Caco-2 (cell line): ENCODE data around the gene HDAC3. TPM values are rescaled to one million over a fixed set of nuclear protein-coding genes. Genes with fewer than 3 reads are reported as not detected.

Source experiments
- BruUV-seq: library from RNA; stranded (reverse); fragments of 400-500 nt; replicated peaks from 2 replicates; lab custom pipeline; 2021; lab: Mats Ljungman, UMichigan
- CTCF ChIA-PET: fragments of 300-600 bp; sonication (Branson Sonifier 250); formaldehyde crosslinking; loops from one replicate; lab custom pipeline; 2022; ENCODE audit warnings: antibody characterized with exemption; lab: Charles Lee
- POLR2A ChIA-PET: fragments of 300-600 bp; sonication (Branson Sonifier 250); formaldehyde crosslinking; loops from one replicate; lab custom pipeline; 2022; ENCODE audit warnings: antibody characterized with exemption; lab: Charles Lee
- DNase-seq, 2 experiments: peaks; one replicate each; pipeline versions ENCODE4 v3.0.0 to v3.0.0-alpha.2; 2020 to 2022
- H3K27me3 ChIP-seq: replicated peaks from 2 replicates; pipeline ENCODE4 v1.6.0; 2011; ENCODE audit warnings: low read length; ENCODE audit not compliant: control insufficient read depth, insufficient read depth
- H3K36me3 ChIP-seq: 2 replicates; pipeline ENCODE4 v1.5.1; 2011; ENCODE audit warnings: low read length; ENCODE audit not compliant: control insufficient read depth, insufficient read depth
- H3K4me1 ChIP-seq: fragments of 250-450 bp; sonication (Bioruptor Pico); 2 replicates; pipeline ENCODE4 v1.5.1; 2020; ENCODE audit warnings: mild to moderate bottlenecking
- H3K4me3 ChIP-seq: 2 replicates; pipeline ENCODE4 v1.5.1; 2011; ENCODE audit warnings: low read depth, mild to moderate bottlenecking, control low read depth, low read length
- H3K9me3 ChIP-seq: fragments of 250-450 bp; sonication (Bioruptor Pico); 2 replicates; pipeline ENCODE4 v1.5.1; 2020; ENCODE audit warnings: mild to moderate bottlenecking, moderate library complexity
- H3K27ac Mint-ChIP-seq: one replicate; pipeline ENCODE4 v1.8.0; 2022; ENCODE audit warnings: mixed read lengths; ENCODE audit not compliant: unreplicated experiment
- H3K27me3 Mint-ChIP-seq: one replicate; pipeline ENCODE4 v1.8.0; 2022; ENCODE audit warnings: mixed read lengths; ENCODE audit not compliant: insufficient read depth, unreplicated experiment
- H3K36me3 Mint-ChIP-seq: one replicate; pipeline ENCODE4 v1.8.0; 2022; ENCODE audit warnings: mild to moderate bottlenecking, mixed read lengths; ENCODE audit not compliant: insufficient read depth, unreplicated experiment
- H3K4me1 Mint-ChIP-seq: one replicate; pipeline ENCODE4 v1.8.0; 2022; ENCODE audit warnings: low read depth, mixed read lengths; ENCODE audit not compliant: unreplicated experiment
- H3K4me3 Mint-ChIP-seq: one replicate; pipeline ENCODE4 v1.8.0; 2022; ENCODE audit warnings: mild to moderate bottlenecking, moderate library complexity, mixed read lengths; ENCODE audit not compliant: unreplicated experiment
- H3K9me3 Mint-ChIP-seq: one replicate; pipeline ENCODE4 v1.8.0; 2022; ENCODE audit warnings: mixed read lengths; ENCODE audit not compliant: unreplicated experiment
- CTCF ChIP-seq, 2 experiments: fragments of 200-600 bp in 1 of 2; IDR thresholded peaks; 1 replicate in 1 of 2; 2 replicates in 1 of 2; pipeline versions ENCODE4 v1.5.1 to v1.8.0; 2011 to 2022; ENCODE audit warnings: antibody characterized with exemption in 1 of 2, control low read depth in 1 of 2, inconsistent platforms in 1 of 2, low read depth in 1 of 2, low read length in 1 of 2, mild to moderate bottlenecking in 1 of 2, moderate library complexity in 1 of 2; ENCODE audit not compliant: insufficient read depth in 1 of 2, severe bottlenecking in 1 of 2, unreplicated experiment in 1 of 2
- intact Hi-C: fragments of 100-400 bp; cut with micrococcal nuclease; formaldehyde crosslinking; loops from one replicate; pipeline ENCODE4 v1.10.0; 2022; ENCODE audit not compliant: unreplicated experiment
- total RNA-seq: library from RNA; stranded (reverse); gene quantifications from 2 replicates; pipeline ENCODE4 v1.2.3, GENCODE V29; 2022

HDAC3 gene
- total RNA-seq, 1 experiment from 2014 or later = 73.0 TPM

GRCh38 chr5:141623186-141623585 lies 13.5 kb downstream of the HDAC3 start:
- no peaks in the 10 kb centered on the region for H3K4me1 Mint-ChIP-seq
- Histone ChIP-seq H3K9me3 (no peaks in the 10 kb centered on the region), H3K4me1 (peaks cover 4% of the 10 kb centered on the region; the same call in 1 of the 2 replicates), H3K4me3 (no peak overlapping the region), H3K27me3 (no peaks in the 10 kb centered on the region), H3K36me3 (peaks cover 2% of the 10 kb centered on the region)
- no peak for DNase-seq
- no peaks in the 10 kb centered on the region for H3K27me3 Mint-ChIP-seq
- BruUV-seq = no TSS peak
- TF ChIP-seq CTCF (IDR thresholded peaks at IDR 0.05; ENCODE audit: insufficient read depth in 1 of 2, low read depth in 1 of 2, low read length in 1 of 2, severe bottlenecking in 1 of 2, unreplicated experiment in 1 of 2) = no peak
- no peaks in the 10 kb centered on the region for H3K9me3 Mint-ChIP-seq
- no peak overlapping the region for H3K27ac Mint-ChIP-seq
- peaks cover 44% of the 10 kb centered on the region for H3K36me3 Mint-ChIP-seq
- POLR2A ChIA-PET = no interaction called here
- no peak overlapping the region for H3K4me3 Mint-ChIP-seq
- CTCF ChIA-PET = interaction anchor here (0.9 kb wide), 1 partner anchor 31 kb away, joined by 6 read pairs; no protein-coding TSS in a partner anchor
- intact Hi-C loops = no loop called here

GRCh38 chr5:141618804-141619554 lies 17.7 kb downstream of the HDAC3 start, which contains the start of gene DIAPH1:
Gene DIAPH1, minus strand, starts transcription at chr5:141619000. Its CDS starts 86 bp downstream, at chr5:141618914.
- ChIA-PET POLR2A (interaction anchor here (0.5 to 2.6 kb wide), 8 partner anchors 11 to 986 kb away, joined by 3 to 57 read pairs (median 3); partner anchors contain the start of genes CD14, HDAC3, RELL2 and TAF7), CTCF (interaction anchor here (0.7 to 3.2 kb wide), 14 partner anchors 10 to 1403 kb away, joined by 3 to 190 read pairs (median 7); partner anchors contain the start of genes HDAC3 and RELL2)
- peak; percentile 98 for DNase-seq
- no peaks in the 10 kb centered on the region for H3K9me3 ChIP-seq
- Mint-ChIP-seq H3K27me3 (no peaks in the 10 kb centered on the region), H3K36me3 (peaks cover 52% of the 10 kb centered on the region), H3K9me3 (no peaks in the 10 kb centered on the region), H3K4me3 (peak within 1 kb of the TSS; percentile 89), H3K4me1 (peaks cover 13% of the 10 kb centered on the region), H3K27ac (peak within 1 kb of the TSS; percentile 96)
- no TSS peak for BruUV-seq
- intact Hi-C loops = loop anchor here (1.0 kb wide), 6 partner anchors 11 to 55 kb away; partner anchors contain the start of genes FCHSD1, HDAC3 and RELL2
- peaks cover 2% of the 10 kb centered on the region; the same call in 1 of the 2 replicates for H3K36me3 ChIP-seq
- no peaks in the 10 kb centered on the region for H3K27me3 ChIP-seq
- peak; percentile 95 to 97 for TF ChIP-seq CTCF (IDR thresholded peaks at IDR 0.05; ENCODE audit: insufficient read depth in 1 of 2, low read depth in 1 of 2, low read length in 1 of 2, severe bottlenecking in 1 of 2, unreplicated experiment in 1 of 2)
- peak within 1 kb of the TSS; percentile 87 for H3K4me3 ChIP-seq
- H3K4me1 ChIP-seq = peaks cover 29% of the 10 kb centered on the region
